HG02588 (cell line): Measurements from ENCODE around the gene TRABD2B.

ENCODE experiments used
- ATAC-seq: cut with Tn5 transposase; IDR thresholded peaks from one replicate; pipeline ENCODE4 v1.9.1; 2021; ENCODE audit warnings: mild to moderate bottlenecking, moderate library complexity; ENCODE audit not compliant: unreplicated experiment

TRABD2B gene

DNA sequence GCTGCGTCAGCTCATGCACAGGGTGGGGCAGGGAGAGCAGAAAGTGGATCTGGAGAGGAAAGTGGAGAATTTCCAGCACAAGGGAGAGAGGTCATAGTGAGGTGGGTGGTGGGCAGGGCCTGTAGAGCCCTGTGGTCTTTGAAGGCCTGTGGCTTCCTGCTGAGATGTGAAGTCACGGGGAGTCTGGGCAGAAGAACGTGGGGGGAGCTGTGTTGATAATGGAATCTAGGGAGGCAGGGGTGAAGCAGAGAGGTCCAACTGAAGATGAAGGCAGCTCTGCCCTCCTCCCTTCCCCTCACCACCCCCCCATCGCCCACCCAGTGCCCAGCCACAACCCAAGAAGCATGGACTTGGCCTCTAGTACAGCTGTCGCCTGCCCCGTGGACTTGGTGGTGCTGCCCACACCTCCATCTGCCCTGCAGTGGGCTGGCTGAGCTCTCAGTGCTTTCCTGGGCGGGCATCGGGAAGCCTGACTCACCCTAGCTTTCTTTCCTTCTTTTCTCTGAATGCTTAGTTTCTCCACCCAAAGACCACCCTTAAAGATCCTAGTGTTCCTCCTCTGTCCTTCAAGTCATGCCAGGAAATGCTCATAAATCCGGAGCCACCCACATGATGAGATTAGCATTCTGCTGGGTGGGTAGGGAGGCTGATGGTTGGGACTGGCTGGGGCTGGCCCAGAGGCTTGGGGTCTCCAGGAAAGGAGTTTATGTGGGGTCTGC lies 186.1 kb downstream of the TRABD2B start:
- ATAC-seq: no peak

DNA sequence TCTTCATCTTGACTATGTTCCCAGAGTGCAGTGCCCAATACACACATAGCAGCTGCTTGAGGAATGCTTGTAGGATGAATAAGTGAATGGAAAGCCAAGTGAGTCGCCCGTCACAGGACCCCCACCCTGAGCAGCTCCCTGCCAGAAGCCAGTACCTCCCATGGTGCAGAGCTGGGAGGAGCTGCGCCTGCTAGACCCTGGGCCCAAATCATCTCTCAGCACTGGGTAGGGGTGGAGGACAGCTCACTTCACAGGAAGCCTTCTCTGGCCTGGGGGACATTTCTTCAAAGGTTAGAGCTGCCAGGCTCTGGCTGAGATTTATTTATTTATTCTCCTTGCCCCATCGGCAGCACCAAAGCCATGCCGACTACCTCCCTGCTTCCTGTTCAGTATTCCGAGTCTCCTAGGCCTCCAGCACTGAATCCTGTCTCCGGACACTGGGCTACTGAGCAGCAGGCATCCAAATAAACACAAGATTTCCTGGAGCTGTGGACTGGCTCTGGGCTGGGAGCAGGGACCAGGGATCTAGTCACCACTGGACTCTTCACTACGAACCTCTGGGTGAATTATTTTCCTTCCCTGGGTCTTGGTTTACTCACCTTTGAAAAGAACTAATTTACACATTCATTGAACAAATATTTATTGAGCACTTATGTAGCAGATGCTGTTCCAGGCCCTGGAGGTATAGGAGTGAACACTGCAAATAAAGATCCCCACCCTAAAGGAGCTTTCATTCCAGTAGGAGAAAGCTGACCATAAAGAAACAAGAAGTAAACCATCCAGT lies 187.7 kb downstream of the TRABD2B start:
- ATAC-seq: no peak

DNA sequence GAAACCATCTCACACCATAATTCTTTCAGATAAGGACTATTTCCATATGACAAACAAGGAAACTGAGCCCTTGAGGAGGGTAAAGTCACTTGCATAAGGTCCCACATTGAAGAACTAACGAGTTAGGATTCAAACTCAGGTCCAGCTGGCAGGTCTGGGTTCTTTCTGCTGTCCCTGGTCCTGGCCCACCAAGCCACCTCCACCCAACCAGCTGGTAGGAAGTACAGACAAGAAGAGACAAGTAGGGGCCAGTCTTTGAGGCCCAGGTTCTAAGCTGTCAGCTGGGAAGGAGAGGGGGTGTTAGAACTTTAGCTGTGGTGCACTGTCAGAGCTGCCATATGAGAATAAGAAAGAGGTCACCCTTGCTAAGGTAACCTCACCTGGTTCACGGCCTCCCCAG lies 188.6 kb downstream of the TRABD2B start:
- no peak for ATAC-seq

DNA sequence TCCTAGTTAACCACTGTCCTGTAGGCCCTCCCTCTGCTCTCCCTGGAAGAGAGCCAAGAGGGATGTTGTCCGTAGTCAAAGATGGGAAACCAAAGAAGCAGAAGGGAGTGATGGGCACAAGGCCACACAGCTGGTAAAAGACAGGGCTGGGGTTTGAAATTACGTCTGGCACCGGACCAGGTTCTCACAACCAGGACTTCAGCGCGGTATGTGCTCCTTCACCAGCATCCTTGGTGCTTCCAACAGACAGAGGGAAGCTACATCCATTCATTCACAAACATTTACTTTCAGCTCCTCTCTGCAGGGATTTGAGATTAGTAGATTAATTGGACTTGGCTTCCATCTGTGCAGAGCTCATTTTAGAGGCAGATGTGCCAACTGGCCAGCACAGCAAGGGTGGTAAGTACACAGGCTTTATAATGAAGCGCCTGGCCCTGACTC lies 191.2 kb downstream of the TRABD2B start:
- ATAC-seq: no peak

DNA sequence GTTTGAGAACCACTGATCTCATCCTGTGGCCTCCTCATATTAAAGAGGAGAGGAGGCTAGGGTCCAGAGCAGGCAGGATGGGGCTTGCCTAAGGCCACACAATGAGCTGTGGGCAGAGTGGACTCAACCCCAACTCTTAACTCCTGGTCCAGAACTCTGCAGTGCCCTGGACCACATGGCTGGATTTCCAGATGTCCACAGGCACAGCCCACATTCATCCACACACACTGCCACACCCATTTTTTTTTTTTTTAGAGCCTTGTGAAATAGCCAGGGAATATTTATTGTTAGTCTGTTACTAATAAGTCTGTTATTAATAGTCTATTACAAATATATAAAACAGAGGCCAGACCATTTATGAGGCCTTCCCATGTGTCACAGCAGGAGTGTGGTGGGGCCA lies 192.2 kb downstream of the TRABD2B start:
- no peak for ATAC-seq

DNA sequence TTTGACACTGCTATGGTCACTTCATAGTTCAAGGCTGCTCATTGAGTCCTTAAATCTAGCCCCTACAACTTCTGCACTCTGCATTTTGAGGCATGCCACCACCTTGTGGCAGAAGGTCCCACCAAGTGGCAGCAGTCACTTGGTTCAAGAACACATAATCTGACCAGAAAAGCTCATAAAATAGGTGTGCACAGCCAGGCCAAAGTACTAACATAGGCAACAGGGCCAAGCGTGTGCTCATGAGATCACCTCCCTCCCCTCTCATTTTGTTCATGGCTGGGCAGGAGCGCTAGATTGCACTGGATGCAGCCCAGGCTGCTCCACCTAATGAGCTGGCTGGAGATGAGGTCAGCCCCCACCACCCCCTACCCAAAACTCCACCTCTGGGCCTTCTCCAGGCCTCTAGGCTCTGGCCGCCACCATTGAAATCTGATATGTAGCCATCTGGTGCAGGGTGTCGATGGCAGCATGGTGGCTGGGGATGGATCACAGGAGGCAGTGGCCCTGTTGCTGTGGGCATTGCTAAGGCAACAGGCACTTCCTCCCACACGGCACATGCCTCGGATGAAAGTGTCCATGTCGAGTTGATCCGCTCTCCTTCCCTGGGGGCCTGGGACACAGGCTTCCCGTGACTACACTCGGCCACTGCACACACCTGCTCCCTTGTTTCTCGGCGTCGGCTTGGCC lies 193.2 kb downstream of the TRABD2B start:
- no peak for ATAC-seq

DNA sequence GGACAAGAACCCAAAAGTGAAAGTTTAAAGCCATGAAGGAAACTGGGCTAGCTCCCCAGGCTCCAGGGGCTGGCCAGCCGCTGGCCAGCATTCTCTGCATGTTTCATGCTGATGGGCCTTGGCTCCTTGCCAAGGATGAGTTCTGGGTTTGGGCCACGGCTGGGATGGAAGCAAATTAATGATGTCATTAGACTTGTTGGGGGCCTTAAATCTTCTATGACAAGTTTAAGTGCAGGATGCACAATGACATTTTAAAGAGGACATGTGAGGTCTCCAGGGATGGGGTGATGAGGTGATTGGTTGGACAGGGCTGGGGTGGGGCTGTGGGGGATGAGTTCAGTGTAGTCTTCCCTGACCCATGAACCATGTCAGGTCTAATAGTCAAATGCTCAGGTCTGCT lies 199.6 kb downstream of the TRABD2B start:
- no peak for ATAC-seq

DNA sequence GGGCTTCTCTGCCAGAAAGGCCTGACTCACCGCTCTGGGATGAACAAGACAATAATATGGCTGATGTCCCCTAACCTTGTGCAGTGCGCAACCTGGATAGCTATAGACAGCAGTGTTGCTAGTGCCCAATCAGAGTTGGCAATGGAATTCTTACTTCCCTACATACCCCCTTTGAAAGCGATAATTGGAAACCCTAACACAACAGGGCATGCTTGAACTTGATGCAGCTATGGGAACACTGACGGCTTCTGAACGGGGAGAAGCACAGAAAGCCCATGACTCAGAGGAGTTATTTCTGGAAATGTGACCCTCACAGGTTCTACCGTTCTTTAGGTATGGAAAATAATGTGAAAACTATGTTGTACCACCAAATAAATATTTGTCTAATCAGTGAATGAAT lies 200.6 kb downstream of the TRABD2B start:
- ATAC-seq: no peak

DNA sequence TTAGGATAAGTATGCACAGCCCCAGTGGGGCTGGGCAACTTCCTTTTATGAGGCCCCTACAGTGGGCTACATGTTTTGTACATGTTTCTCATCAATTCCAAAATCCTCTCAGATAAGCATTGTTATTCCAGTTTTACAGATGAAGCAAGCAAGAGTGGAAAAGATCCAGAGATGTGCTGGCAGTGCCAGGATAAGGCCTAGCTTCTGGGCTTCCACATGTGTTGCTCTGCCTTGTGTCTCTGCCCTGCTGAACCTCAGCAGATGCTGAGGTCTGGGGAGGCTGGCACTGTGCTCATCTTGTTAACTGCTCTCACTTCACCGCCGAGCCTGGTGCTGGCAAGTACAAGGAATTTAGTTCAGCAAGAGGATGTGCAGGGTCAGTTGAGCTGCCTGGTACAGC lies 202.1 kb downstream of the TRABD2B start:
- no peak for ATAC-seq

DNA sequence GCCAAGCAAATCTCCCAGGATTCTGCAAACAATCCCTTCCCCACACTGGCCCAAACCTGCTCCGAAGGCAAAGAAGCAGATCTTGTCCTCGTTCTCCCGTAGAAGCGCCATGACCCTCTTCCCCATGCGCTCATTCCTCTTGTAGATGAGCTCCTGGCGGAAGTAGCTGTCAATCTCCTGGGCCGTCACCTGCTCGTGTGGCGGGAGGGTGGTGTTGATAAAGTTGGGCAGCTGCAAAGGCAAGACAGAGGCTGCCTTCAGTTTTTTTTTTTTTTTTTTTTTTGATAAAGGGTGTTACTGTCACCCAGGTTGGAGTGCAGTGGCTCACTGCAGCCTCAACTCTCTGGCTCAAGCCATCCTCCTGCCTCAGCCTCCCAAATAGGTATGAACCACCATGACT lies 202.7 kb downstream of the TRABD2B start:
- no peak for ATAC-seq

DNA sequence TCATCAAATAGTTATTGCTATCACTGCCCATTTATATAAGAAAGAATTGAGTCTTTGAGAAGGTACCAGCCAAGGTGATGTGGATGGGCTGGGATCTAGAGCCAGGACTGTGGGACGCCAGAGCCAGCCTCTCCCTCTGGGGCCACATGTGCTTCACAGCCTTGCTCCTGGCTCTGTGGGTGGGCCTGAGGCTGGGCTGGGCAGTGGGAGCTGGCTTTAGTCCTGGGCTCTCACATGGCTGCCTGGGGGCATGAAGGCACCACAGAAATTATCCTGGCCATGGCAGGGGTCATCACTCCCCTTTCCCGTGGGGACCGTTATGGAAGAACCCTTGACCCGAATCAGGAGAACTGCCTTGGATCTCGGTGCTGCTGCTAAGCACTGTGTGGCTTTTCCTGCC lies 203.1 kb downstream of the TRABD2B start:
- ATAC-seq: no peak

DNA sequence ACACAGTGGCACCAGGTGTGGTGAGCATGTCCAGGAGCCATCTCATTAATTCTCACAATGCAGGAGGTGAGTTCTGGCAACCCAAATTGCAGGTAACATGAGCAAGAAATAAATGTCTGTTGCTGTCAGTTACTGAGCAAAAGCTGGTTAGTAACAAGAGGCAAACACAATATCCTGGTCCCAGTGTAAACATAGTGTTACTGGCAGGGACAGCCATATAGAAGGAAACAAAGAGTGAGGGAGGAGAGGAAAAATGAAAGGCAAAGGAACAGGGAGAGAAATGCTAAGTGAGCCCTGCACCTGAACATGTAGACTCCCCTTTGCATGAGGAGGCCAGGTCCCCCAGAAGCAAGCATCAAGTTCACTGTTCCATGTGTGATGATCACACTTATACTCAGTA lies 203.6 kb downstream of the TRABD2B start:
- ATAC-seq: no peak

DNA sequence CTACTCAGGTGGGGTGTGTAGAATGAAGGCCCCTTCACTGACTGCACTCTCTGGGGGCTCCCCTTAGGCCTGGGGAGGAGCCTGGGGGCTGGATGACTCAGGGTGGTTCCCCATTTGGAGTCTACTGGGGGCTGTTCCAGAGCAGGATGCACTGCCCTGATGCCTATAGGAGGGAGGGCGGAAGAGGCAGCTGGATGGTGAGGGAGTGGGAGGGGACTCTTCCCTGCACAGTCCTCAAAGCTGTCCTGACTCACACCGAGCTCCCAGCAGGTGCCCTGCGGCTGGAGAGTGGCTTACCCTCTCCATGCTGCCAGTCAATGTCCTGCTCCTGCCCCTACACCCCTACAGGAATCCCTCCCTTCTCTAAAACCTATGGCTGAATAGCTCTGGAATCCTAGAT lies 204.4 kb downstream of the TRABD2B start:
- ATAC-seq: no peak

DNA sequence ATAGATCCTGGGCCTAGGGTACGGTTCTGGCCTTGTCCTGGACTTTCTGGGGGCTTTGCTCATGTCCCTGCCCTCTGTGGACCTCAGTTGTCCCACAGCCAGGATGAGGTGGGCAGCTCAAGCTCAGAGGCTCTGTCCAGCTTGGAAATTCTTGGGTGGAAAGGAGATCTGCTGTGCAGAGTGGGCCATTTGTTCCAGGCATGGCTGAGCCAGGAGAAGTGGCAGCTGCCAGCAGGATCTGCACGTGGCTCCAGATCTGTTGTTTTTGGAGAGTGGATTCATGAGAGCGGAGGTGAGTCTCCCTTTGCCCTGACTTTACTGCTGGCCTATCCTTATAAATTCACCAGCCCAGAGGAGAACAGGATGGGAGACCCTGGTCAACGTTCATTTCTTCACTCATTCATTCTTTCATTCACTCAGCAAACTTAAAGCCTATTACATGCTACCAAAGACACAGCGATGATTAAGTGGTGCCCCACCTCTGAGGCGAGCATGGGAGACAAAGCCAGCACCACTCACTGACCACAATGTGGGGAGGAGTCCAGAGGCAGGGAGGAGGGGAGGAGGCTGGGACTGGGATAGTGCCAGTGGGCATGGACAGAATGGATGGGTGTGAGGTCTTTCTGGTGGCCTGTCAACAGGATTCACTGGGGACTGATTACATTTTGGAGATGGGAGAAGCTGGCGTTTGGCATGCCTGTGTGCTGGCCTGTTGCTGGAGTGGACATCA lies 205.1 kb downstream of the TRABD2B start:
- ATAC-seq: no peak

DNA sequence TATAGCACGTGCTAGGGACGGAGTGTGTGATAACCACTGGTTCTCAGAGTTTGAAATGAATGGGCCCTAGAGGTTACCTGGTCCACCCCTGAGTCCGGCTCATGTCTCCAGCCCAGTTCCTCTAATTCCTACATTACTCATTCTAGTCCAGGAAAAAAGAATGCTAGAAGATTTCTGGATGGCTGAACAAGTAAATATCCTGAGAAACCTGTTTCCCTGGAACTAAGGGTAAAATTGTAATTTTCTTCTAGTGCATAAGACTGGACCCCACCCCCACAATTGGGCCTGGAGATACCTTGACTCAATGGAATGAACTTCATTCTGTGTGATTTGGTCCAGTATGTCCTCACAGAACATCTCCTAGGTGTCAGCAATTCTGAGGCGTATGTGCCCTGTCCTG lies 208.4 kb downstream of the TRABD2B start:
- ATAC-seq: no peak

DNA sequence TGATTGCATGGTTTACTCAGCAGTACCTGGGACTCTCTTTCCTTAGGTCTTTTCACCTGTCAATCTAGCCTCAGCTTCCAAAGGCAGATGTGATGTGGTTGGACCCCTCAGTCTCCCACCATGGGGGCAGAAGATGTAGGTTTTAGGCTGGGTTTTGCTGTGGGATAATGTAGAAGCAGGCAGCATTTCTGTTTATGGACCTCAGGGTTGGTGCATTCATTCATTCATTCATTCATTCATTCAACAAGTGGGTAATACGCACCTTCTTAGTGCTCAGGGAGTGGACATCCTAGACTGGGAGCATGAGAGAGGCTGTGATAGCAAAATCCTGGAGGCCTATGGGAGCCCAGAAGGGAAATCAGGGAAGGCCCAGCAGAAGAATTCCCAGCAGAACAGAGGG lies 209.6 kb downstream of the TRABD2B start:
- ATAC-seq: no peak

DNA sequence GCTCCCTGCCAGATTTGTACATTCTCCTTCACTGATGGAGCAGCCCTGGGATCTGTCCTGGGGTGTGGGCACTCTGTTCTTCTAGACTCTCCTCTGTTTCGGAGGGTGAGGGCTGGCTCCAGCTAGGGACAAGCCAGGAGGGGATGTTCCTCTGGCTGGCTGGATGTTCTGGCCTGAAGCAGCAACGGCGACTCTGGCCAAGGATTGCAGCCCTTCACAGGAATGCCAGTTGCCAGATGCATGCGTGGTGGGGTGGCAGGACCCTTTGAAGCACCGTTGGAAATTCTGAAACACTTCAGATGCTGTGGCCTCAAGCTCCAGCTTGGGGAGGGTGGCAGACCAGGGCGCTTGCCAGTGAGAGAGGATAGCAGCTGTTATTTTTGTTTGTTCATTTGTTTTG lies 210.9 kb downstream of the TRABD2B start:
- ATAC-seq: no peak

DNA sequence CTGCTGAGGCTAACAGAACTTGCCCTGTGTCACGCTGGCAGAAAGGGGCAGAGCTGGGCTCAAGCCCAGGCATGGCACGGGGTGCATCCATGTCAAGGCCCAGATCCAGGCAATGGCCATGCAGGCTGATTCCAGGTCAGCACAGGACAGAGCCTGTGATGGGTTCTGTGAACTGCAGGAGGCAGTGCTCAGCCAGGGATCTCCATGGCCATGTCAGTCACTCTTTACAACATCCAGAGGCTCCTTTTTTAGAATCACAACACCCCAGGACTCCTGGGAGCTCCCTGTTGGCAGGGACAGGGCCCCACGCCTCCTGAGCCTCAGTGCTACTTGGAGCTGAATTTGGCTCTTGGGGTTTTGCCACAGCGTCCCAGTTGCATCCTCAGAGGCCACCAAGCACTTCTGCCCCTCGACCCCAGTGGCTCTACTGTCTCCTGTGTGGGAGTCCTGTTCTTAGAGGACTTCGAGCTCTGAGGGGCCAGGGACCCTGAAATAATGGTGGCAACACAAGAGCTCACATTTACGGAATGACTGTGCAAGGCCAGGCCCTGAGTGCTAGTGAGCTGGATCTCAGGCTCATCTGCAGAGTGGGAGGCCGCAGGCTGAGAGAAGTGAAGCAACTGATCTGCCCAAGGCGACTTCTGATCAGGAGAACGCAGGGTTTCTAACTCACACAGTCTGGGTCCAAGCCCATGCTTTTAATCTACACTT lies 211.5 kb downstream of the TRABD2B start:
- ATAC-seq: no peak

DNA sequence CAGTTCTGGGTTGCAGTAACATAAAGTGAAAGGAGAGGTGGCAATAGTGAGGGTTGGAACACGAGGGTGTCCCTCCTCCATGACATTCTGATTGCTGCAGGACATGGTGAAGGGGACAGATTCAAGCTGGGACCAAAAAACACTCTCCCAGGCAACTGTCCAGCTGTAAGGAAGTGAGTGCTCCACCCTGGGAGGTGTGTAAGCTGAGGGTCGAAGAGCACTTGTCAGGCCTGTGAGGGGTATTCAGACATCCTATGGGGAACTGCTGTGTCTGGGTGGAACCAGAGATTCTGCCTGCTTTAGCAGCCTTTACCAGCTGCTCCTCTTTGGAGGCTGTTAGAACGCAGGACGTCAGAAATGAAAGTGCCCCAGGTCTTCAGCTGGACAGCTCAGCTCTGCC lies 212.1 kb downstream of the TRABD2B start:
- no peak for ATAC-seq

DNA sequence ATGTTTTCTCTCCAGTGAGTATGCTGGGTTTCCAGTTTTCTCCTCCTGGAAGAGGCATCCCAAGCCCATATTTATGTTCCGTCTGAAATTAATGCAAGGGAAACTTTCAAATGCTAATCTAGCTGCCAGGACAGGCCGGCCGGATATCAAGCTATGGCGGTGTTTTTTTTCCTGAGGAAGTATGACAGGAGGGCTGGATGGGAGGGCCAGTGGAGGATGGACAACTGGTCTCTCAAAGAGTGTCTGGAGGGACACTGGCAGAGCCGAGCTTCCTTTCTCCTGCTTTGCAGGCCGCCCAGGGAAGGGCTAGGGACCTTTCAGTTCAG lies 212.7 kb downstream of the TRABD2B start:
- no peak for ATAC-seq
